Keratinocyte (primary cell): ENCODE results near the gene PIP4K2C. TPM values are rescaled to one million over a fixed set of nuclear protein-coding genes. Genes with fewer than 3 reads are reported as not detected.

Experiments
- DNase-seq: peaks from one replicate; pipeline ENCODE4 v3.0.0-alpha.2; 2011; ENCODE audit warnings: low read depth, missing footprints, low spot score
- FAIRE-seq: peaks from 2 replicates; lab custom pipeline; 2011; peaks lifted over from hg19 to GRCh38; lab: Jason Lieb, UNC
- H2AFZ ChIP-seq: 2 replicates; pipeline ENCODE4 v1.6.0; 2012; ENCODE audit warnings: low read length, control low read depth, inconsistent platforms; ENCODE audit not compliant: control insufficient read depth
- H3K27ac ChIP-seq: 2 replicates; pipeline ENCODE4 v1.5.1; 2011; ENCODE audit warnings: low read length; ENCODE audit not compliant: control insufficient read depth, insufficient read depth
- H3K27me3 ChIP-seq: 3 replicates; pipeline ENCODE4 v1.6.0; 2011; ENCODE audit warnings: low read length; ENCODE audit not compliant: control insufficient read depth, insufficient read depth; ENCODE audit errors: extremely low read depth
- H3K36me3 ChIP-seq, 2 experiments: 2 replicates in 1 of 2; 3 replicates in 1 of 2; pipeline ENCODE4 v1.5.1; 2011; ENCODE audit warnings: low read length in 2 of 2, mild to moderate bottlenecking in 1 of 2; ENCODE audit not compliant: control insufficient read depth in 2 of 2, insufficient read depth in 2 of 2; ENCODE audit errors: extremely low read depth in 1 of 2
- H3K4me1 ChIP-seq: 3 replicates; pipeline ENCODE4 v1.5.1; 2011; ENCODE audit warnings: low read length; ENCODE audit not compliant: control insufficient read depth, insufficient read depth; ENCODE audit errors: extremely low read depth
- H3K4me2 ChIP-seq: 3 replicates; pipeline ENCODE4 v1.6.0; 2011; ENCODE audit warnings: low read depth, low read length; ENCODE audit not compliant: control insufficient read depth, insufficient read depth; ENCODE audit errors: extremely low read depth
- H3K4me3 ChIP-seq, 3 experiments: fragments of 200-600 bp in 1 of 3; sonication (generic) in 1 of 3; 2 replicates in 2 of 3; 3 replicates in 1 of 3; pipeline ENCODE4 v1.5.1; 2011 to 2016; ENCODE audit warnings: low read length in 3 of 3, mild to moderate bottlenecking in 3 of 3, control low read depth in 2 of 3, inconsistent platforms in 1 of 3, low read depth in 1 of 3, mixed read lengths in 1 of 3, mixed run types in 1 of 3, moderate library complexity in 1 of 3; ENCODE audit not compliant: control insufficient read depth in 2 of 3, insufficient read depth in 2 of 3; ENCODE audit errors: extremely low read depth in 1 of 3
- H3K79me2 ChIP-seq: 2 replicates; pipeline ENCODE4 v1.6.0; 2012; ENCODE audit warnings: low read length; ENCODE audit not compliant: control insufficient read depth, insufficient read depth
- H3K9ac ChIP-seq: 3 replicates; pipeline ENCODE4 v1.6.0; 2011; ENCODE audit warnings: low read length; ENCODE audit not compliant: control insufficient read depth, insufficient read depth; ENCODE audit errors: extremely low read depth
- H3K9me1 ChIP-seq: 3 replicates; pipeline ENCODE4 v1.6.0; 2011; ENCODE audit warnings: low read length; ENCODE audit not compliant: control insufficient read depth, insufficient read depth; ENCODE audit errors: extremely low read depth
- H3K9me3 ChIP-seq: 2 replicates; pipeline ENCODE4 v1.5.1; 2012; ENCODE audit warnings: low read depth, low read length; ENCODE audit not compliant: control insufficient read depth
- H4K20me1 ChIP-seq: 3 replicates; pipeline ENCODE4 v1.6.0; 2011; ENCODE audit warnings: low read length; ENCODE audit not compliant: control insufficient read depth, insufficient read depth; ENCODE audit errors: extremely low read depth
- EZH2 ChIP-seq: IDR thresholded peaks from one replicate; pipeline ENCODE4 v1.6.1; 2012; ENCODE audit warnings: inconsistent platforms, mild to moderate bottlenecking, low read length, moderate library complexity
- dilution Hi-C: fragments of 300-500 bp; cut with MboI; formaldehyde crosslinking; loops from one replicate; pipeline ENCODE4 v1.7.0; 2020; ENCODE audit warnings: low sequenced_read_pairs; ENCODE audit not compliant: extremely low pct_ligation_motif_present
- polyA plus RNA-seq, 5 experiments: library from polyadenylated mRNA; depleted of rRNA in 3 of 5; stranded (reverse) in 3 of 5; stranded (forward) in 1 of 5; unstranded in 1 of 5; fragments of >200 nt; gene quantifications; 1 replicate in 1 of 5; 2 replicates in 3 of 5; 3 replicates in 1 of 5; pipeline versions ENCODE4 v1.2.1 to v1.2.3, GENCODE V29; 2011 to 2012; ENCODE audit warnings: missing spikeins in 2 of 5, low read depth in 1 of 5, low replicate concordance in 1 of 5
- TF ChIP-seq, protein P1 (sequence below), 3 experiments: IDR thresholded peaks in 1 of 3; conservative IDR thresholded peaks in 1 of 3; optimal IDR thresholded peaks in 1 of 3; 2 replicates in 2 of 3; 3 replicates in 1 of 3; pipeline versions ENCODE3 to v1.5.1; 2011; ENCODE audit warnings: low read length in 3 of 3, mild to moderate bottlenecking in 3 of 3, moderate library complexity in 2 of 3, control low read depth in 1 of 3, inconsistent platforms in 1 of 3; ENCODE audit not compliant: insufficient read depth in 2 of 3; ENCODE audit errors: extremely low read depth in 1 of 3

The PIP4K2C gene
- polyA plus RNA-seq, 1 donor (not counting 4 experiments of a cell fraction or from before 2014, with no cell fraction given) = 93.6 TPM

DNA sequence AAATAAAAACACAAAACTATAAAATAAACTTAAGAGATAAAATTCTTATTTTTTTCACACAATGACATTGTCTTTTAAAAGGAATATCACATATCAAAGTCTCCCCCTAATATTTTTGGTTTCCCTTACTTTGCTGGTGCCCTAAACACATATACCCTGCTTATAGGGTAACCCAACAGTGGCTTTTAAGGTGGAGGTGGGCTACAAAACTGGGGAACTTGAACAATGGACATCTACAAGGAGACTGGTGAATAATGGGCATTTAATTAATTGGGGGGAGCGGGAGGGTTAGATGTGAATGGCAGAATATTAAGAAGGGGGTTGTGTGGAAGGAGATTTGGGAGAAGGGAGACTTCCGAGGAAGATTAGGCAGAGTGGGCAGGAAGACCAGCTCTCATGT lies 32.4 kb downstream of the PIP4K2C start:
- H3K79me2 ChIP-seq = no peaks in the 10 kb centered on the region
- TF ChIP-seq EZH2 = no peak
- TF ChIP-seq, protein P1, sequence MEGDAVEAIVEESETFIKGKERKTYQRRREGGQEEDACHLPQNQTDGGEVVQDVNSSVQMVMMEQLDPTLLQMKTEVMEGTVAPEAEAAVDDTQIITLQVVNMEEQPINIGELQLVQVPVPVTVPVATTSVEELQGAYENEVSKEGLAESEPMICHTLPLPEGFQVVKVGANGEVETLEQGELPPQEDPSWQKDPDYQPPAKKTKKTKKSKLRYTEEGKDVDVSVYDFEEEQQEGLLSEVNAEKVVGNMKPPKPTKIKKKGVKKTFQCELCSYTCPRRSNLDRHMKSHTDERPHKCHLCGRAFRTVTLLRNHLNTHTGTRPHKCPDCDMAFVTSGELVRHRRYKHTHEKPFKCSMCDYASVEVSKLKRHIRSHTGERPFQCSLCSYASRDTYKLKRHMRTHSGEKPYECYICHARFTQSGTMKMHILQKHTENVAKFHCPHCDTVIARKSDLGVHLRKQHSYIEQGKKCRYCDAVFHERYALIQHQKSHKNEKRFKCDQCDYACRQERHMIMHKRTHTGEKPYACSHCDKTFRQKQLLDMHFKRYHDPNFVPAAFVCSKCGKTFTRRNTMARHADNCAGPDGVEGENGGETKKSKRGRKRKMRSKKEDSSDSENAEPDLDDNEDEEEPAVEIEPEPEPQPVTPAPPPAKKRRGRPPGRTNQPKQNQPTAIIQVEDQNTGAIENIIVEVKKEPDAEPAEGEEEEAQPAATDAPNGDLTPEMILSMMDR (optimal IDR thresholded peaks at IDR 0.05 in 1 of 3, IDR thresholded peaks at IDR 0.05 in 1 of 3, conservative IDR thresholded peaks at IDR 0.05 in 1 of 3; ENCODE audit: extremely low read depth in 1 of 3, insufficient read depth in 2 of 3, low read length in 3 of 3) = no peak

DNA sequence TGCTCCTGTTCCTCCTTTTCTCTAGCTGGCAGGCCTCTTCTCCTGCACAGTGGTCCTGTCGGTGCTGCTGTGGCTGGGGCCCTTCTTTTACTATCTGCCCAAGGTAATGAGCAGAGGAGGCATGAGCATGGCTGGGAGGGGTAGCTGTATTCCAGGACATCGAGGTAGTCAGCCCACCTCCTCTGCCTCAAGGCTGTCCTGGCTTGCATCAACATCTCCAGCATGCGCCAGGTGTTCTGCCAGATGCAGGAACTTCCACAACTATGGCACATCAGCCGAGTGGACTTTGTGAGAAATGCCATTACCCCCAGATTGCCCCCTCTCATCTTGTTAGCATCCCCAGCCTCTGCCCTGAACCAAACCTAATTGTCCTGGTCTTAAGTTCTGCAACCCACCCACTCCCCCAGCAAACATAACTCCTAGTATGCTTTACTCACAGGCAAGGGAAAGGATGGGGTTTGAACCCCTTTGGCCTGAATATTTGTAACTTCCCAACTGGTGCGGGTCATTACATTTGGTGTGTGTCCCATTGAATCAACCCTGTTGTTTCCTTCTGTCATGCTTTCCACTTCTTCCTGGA lies 32.9 kb downstream of the PIP4K2C start:
- no peaks in the 10 kb centered on the region for H3K79me2 ChIP-seq
- no peak overlapping the region for H2AFZ ChIP-seq
- no peaks in the 10 kb centered on the region for H3K9me3 ChIP-seq
- no peaks in the 10 kb centered on the region for H3K9me1 ChIP-seq
- no peak overlapping the region for H3K27ac ChIP-seq
- no peak overlapping the region for H3K4me2 ChIP-seq
- no peak overlapping the region for H3K4me3 ChIP-seq
- peak; percentile 49 for TF ChIP-seq EZH2
- TF ChIP-seq, protein P1 (optimal IDR thresholded peaks at IDR 0.05 in 1 of 3, IDR thresholded peaks at IDR 0.05 in 1 of 3, conservative IDR thresholded peaks at IDR 0.05 in 1 of 3; ENCODE audit: extremely low read depth in 1 of 3, insufficient read depth in 2 of 3, low read length in 3 of 3) = no peak
- DNase-seq (no peak), FAIRE-seq (no peak)
- H3K9ac ChIP-seq = no peak overlapping the region
- H4K20me1 ChIP-seq = peaks cover 3% of the 10 kb centered on the region
- dilution Hi-C loops = no loop called here
- H3K4me1 ChIP-seq = peaks cover 17% of the 10 kb centered on the region
- peaks cover 99% of the 10 kb centered on the region for H3K27me3 ChIP-seq
- H3K36me3 ChIP-seq = no peaks in the 10 kb centered on the region

More for the DNA sequence above, 32.4 kb downstream of the PIP4K2C start:
- no peak overlapping the region for H3K4me3 ChIP-seq
- H3K4me1 ChIP-seq = peaks cover 17% of the 10 kb centered on the region
- no peaks in the 10 kb centered on the region for H3K9me1 ChIP-seq
- H4K20me1 ChIP-seq = peaks cover 3% of the 10 kb centered on the region
- no peaks in the 10 kb centered on the region for H3K36me3 ChIP-seq
- H2AFZ ChIP-seq = no peak overlapping the region
- H3K4me2 ChIP-seq = no peak overlapping the region
- H3K27me3 ChIP-seq = peaks cover 97% of the 10 kb centered on the region
- no peak for DNase-seq
- no peak for FAIRE-seq
- H3K27ac ChIP-seq = no peak overlapping the region
- H3K9ac ChIP-seq = no peak overlapping the region
- dilution Hi-C loops = no loop called here
- H3K9me3 ChIP-seq = no peaks in the 10 kb centered on the region
